Stimulated activated CD4-positive, alpha-beta T cell treated with anti-CD3 and anti-CD28 coated beads, Interleukin-4, amount 100 ng/mL, for 24 hours (primary cell): ENCODE results near the gene PITX1.

Experiments used
- DNase-seq: peaks from one replicate; pipeline ENCODE4 v3.0.0-alpha.2; 2020

PITX1 gene

DNA sequence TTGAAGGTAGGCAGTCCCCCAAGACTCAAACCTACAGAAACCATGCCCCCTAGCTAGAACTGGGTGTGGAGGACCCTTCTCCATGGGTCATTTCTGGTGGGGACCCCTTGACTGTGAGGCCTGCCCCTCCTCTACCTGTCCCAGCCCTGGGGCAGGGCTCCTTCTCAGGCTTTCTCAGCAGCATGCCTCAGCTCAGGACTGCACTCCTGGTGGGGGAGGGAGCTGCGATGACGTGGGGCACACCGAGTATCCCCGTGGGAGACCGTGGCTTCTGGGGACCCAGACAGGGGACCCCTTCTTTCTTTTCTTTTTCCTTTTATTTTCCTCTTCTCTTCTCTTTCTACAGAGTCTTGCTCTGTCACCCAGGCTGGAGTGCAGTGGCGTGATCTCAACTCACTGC lies 27.0 kb upstream of the PITX1 start:
- DNase-seq: no peak

DNA sequence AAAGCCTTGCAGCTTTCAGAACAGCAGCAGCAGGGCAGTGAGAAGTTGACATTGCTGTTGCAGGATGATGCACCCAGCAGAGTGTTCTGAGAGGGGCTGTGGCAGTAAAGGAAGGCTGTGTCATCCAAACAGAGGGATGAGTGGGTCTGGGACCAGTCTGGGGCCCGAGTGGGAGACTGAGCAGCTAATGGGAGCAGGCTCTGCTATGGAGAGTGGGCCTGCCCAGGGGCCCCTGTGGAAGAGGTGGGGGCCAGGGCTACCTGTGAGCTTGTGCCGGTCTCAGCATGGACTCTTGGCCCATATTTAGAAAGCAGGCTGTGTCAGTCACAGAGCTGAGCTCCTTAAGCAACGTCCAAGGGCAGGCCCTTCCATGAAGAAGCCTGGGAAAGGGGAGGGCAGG lies 26.0 kb upstream of the PITX1 start:
- DNase-seq: no peak

DNA sequence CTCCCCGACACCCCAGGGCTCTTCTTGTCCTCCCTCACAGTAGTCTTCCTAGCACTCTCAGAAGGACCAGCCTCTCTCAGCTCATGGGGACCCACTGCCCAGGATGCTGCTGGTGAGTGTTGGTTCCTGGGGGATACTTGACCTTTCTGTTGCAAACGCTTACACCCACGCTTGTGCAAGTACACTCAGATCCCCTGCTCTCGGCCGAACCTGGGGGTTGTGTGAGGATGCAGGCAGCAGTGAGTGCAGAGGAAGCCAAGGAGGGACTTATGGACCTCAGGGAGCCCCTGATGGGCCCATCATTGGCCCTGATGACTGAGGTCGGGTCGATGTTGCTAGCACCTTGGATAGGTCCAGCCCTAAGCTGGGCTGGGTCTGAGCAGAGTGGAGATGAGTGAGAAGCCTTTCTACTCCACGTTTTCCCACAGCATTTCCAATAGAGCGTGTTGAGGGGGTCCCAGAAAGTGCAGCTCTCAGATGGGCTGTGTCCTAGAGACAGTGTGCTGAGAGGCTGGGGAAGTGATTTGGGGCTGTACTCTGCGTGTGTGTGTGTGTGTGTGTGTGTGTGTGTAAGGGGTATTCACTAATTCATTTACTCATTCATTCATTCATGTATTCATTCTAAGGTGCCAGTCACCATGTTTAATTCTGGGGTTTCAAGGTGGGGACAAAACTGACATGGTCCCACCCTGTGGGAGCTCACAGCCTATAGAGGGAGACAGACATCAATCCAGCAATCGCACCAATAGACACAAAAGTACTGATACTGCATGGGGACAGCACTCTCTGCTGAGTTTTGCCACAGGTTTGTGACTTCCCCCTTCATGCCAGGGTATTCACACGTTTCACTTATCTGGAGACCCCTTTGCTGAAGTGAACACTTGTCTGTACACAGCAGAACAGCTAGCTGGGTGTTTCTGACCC lies 25.2 kb upstream of the PITX1 start:
- no peak for DNase-seq

DNA sequence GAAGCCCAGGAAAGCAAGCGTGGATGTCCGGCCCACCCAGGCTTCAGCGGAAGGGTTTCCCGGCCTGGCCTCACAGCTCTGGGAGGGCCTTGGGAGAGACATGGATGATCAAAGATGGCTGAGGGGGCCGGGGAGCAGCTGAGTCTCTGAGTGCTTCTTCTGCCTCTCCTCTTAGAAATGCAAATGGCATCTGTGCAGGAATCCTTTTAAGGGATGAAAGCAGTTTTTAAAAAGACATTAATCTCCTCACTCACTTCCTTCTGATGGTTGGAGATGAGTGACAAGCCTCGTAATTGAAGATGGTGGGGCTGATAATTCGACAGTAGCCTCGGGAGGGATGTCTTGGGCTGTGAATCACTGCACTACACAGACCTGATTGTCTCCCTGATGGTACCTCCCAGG lies 24.3 kb upstream of the PITX1 start:
- no peak for DNase-seq

DNA sequence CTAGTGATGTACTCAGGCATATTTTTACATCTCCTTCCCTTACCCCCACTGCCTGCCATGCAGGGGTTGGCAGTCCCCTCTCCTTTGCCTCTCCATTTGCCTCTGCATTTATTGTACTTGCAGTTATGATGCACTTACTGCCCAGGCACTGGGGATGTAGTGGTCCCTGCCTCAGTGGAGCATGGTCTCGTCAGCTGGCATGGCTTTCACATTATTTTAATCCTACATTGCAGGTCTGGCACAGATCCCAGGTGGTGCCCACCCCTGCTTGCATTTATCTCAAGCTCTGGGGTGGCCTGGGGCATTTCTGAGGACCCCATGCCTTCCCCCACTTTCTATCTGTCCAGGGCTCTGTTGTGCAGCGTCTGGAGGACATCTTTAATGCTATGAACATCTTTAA lies 23.2 kb upstream of the PITX1 start:
- no peak for DNase-seq

DNA sequence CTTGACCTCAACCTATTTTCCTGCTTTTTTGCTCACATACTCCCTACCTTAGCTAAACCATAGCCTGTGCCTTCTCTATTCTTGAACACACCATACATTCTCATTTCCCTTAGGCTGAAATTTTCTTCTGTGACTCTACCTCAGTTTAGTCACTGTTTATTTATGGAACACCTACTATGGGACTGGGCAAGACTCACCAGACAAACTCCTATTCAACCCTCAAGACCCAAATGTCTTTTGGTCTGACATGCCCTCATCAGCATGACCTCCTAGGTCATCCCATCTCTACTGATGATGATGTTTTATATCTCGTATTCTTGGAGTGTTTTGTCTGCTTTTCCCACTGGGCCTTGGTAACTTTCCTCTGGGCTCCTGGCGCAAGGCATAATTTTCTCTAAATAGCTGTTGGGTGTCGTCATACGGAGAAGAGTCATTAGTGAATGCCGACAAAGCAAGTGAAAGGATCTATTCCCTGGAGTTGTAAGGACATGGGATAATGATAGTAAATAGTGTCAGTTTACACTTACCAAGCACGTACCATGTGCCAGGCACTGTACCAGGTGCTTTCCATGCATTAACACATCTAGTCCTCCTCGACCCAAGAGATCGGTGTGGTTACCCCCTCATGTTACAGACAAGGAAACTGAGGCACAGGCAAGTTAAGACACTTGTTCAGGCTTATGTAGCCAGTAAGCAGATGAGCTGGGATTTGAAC lies 22.4 kb upstream of the PITX1 start:
- DNase-seq: no peak

DNA sequence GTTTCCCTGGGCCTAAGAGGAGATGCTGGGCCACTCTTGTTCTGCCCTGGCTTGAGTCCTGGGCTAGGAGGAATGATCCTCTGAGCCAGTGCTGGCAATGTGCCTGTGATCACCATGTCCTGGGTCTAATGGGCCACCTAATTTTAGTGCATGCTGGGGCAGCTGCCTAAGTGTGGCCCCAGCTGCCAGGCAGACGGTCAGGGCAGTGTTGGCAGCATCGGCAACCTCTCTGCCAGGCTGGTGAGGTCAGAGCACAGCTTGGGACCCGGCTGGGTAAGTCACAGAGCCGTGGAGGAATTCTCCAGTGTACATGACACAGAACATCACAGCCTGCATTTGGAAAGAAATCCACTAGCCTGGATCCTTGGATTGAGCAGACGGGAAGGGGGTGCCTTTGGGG lies 21.4 kb upstream of the PITX1 start:
- DNase-seq: no peak

DNA sequence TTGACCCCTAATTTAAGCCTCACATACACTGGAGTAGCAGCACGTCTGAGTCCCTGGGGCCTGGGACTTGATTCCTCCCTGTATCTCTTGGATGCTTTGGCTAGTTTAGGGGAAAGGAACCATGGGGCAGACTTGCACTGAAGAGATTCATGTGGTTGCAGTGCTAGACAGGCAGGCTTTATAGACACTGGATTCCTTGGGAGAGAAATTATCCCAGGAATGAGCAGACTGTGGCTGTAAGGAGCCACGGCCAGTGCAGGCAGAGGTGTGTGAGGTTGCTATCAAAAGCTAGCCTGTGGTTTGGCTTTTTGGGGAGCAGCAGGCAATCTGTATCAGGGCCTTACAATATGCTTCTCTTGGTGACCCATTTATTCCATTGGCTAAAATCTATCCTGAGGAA lies 20.5 kb upstream of the PITX1 start:
- no peak for DNase-seq

DNA sequence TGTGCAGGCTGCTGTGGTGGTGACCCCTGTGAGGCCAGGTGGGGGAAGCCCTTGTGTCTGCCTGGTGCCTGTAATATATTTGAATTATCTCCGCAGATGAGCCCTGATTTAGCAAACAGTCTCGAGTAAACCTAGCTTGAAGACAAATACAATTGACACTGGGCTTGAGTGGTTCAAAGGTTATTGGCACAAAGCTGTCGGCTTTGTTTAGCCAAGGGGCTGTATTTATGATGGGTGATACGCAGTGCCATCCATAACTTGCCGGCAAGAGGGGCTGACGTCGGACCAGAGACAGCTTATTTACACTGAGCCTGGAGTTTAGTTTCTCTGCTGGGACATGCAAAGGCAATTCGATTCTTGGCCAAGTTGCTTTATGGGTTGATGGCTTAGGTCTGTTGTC lies 20.0 kb upstream of the PITX1 start:
- no peak for DNase-seq

DNA sequence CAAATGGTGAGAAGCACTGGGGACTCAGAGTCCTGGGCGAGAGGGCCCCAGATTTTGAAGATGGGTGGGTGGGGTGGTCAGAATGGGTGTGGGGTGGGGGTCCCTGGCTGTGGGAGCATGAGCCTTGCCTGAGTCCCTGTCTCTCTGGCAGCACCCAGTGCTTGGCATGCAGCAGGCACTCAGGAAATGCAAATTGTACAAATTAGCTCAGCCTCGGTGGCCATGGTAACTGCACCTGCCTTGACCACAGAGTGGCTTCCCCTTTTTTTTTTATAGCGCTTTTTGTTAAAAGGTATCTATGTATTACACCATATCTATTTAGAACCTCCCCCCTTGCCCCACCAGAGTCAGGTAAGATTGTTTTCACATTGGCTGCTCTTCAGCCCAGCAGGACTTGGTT lies 19.2 kb upstream of the PITX1 start:
- no peak for DNase-seq

DNA sequence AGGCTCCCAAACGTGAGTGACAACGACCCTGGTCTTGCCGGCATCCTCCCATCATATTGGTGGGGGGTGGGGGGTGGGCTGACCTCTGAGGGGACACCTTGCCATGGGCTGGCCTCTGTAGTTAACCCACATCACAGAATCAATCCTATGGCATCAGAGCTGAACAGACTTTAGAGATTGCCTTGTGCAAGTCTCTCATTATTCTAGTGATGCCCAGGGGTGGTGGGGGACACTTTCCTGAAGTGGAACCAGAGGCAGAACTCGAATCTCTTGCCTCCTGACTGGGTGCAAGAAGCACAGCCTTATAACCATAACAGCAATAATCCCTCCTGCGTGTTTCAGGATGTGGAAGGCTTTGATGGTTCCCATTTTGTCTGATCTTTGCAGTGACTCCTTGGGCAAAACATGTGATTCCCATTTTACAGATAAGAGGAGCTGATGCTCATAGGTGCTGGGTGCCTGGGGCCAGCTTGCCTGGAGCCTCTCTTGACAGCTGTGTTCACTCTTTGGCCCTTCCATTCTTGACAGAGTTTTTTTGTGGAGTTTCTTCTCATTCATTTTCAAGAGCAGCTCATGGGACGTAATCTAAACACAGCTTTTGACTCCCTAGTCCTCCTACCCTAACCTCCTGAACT lies 18.6 kb upstream of the PITX1 start:
- no peak for DNase-seq

DNA sequence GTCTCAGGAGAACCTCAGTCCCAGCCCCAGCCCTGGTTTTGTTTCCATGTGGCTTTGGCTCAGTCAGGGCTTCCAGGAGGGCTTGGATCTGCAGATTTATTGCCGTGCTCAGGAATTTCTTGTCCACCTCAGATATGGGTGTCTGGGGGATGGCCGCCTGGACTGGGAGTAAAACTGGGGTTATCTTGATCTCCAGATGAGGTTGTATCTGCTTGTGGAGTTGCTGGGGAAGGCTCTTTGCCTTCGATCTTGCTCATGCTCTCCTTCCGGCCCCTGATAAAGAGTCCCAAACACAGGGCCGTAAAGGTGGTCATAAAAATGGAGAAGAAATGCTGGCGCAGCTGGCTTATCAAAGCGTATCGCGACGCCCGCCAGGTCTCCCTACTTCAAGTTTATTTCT lies 17.8 kb upstream of the PITX1 start:
- DNase-seq: no peak

DNA sequence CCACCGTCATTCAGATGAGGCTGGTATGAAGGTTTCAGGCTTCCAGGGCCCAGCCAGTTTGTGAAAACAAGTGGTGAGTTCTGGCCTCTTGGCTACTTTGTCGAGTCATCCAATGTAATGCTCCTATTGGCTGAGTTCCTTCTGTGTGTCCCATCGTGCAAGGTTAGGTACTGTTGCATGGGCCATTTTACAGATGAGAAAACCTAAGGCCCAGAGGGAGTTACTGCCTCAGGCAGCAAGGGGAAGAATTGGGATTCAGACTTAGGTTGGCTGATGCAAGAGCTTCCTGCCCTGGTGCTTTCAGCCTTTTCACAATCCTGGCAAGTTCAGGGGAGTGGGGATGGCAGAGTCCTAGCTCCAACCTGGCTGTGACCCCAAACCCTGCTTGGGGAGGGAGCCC lies 17.4 kb upstream of the PITX1 start:
- no peak for DNase-seq

DNA sequence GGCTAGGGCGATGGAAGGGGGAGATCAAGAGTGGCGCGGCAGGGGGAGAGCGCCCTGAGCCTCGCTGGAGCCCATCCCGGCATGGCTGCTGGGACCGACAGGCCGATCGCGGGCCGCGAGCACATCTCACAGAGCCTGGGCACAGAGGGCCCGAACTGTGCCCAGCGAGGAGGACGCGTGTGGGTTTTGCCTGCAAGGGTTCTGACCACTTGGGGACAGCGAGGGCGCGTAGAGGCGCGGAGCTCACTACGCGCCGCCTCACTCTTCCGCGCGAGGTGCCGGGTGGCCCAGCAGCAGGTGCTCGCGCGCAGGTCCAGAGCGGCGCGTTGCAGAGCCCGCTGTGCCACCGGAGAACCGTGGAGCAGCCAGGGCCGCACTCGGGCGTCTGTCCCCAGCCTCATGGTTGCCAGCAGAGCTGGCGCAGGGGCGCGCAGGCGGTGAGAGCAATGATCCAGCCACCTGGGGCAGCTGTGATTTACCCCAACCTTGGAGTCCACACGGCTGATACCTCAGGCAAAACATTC lies 16.3 kb upstream of the PITX1 start:
- DNase-seq: no peak

DNA sequence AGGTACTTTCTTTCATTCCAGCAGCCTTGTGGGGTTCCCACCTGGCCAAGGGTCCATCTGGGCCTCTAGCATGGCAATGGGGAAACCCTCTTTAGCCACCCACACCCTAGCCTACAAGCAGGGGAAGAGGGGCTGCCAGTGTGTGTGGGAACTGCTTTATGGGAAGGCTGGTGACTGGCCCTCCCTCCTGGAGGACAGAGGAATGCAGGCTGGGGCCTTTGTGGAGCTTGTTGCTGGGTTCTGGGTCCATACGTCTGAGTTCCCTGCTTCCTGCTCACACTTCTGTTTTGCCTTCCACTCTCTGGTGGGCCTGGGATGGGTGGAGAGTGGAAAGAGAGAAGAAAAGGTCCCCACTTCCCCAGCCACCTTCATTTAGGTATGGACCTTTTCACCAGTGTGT lies 14.9 kb upstream of the PITX1 start:
- DNase-seq: no peak

DNA sequence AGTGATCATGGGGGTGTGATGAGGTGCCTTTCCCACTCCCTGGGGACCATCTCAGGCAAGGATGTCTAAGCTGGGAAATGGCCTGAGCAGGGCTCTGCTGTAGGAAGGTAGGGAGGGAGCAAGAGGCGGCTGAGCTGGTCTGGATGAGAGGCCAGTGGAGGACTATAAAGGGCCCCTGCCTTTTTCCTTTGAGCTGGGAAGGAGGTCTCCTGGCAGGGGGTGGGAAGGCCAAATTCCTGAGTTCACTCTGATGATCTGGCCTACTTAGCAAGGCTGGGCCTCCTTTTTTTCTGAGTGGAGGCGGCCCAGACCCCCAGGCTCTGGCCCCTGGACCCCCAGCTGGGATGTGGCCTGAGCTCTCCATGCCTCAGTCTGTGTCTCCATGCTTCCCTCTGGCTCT lies 14.3 kb upstream of the PITX1 start:
- no peak for DNase-seq

DNA sequence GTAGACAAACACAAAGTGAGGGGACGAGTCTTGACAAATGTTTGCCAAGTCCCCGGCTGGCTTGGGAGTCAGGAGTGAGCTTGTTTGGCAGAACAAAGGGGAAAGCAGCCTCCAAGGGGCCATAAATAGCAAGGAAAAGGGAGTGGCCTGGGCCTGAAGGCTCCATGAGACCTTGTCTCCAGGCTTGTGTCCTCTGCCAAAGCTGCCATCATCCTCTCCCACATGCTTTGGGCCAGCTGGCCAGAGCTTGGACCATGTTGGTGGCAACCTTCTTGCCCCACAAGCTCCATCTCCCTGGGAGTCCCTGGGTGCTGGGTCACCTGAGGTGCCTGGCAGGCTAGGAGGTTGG lies 13.3 kb upstream of the PITX1 start:
- DNase-seq: no peak

DNA sequence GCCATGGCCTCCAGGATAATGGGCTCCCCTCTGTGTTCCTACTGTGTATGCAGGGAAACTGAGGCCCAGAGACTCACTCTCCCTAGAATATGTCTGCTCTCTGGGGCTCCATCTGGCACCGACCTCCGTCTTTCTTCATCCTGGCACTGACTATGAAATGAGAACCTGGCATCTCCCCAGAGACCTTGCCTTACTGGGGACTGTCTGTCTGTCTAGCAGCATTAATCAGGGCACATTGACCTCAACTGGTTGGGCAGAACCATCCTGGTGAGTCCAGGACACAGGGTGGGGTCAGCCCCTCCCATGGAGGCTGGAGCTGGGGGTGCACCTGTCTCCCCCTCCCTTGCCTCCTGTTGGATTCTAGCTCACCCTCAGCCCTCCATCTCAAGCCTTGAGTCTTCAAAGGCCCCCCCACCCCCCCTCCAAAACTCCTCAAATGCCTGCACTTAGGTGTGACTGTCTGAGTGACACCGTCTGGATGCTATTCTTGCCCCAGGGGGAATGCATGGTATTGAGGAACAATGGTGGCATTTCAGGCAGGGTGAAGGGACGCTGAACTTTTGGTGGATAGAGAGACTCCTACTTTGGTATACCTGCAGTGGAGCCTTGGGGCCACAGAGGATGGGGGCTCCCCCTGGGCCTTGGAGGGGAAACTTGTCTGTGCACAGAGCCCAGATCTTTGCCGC lies 12.8 kb upstream of the PITX1 start:
- DNase-seq: no peak

DNA sequence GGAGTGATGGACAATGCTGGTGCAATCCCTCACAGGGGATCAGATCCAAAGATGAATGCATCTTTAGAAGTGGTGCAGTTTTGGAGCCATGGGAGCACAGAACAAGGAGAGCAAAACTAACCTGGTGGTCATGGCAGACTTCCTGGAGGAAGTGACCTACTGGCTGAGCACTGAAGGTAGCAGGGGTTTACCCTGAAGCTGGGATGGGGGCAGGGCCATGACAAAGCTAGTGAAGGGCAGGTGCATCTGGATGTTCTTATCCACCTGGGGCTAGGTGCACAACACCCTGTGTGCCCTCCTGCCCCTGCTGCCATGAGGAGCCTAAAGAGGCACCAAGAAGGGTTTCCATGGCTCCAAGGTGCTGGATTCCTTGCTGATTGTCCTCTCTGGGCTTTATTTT lies 11.5 kb upstream of the PITX1 start:
- no peak for DNase-seq

DNA sequence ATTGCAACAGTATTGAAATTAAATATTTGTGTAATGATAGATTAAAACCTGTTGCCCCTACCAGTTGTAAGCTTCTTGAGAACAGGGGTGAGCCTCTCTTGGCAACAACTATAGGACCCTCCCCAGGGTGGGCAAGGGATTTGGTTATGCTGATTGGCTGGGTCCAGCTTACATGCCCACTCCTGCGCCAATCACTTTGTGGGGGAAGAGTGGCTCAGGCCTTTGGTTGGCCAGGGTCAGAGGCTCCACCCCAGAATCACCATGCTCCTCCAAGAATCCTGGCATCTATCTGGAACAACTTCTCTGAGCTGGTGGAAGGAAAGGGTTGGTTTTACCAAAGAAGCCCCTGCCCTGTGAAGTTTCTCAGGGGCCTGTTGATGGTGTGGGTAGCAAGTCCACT lies 8.6 kb upstream of the PITX1 start:
- DNase-seq: no peak

DNA sequence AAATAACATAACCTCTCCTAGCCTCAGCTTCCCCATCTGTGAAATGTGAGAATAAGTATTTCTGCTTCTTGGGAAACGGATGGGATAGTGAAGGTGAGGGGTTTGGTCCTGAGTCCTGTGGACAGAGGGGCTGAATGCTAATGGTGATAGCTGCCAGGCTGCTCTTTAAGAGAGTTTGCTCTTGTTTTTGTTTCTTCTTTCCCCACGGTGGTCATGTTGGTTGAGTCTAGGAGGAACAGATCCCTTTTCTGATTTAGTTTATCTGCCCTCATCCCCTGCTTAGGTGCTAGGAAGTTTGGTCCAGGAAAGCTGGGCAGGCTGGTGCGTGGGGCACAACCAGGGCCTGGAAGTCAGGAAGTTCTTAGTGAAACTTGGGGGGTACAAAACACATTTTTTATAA lies 7.7 kb upstream of the PITX1 start:
- DNase-seq: no peak

DNA sequence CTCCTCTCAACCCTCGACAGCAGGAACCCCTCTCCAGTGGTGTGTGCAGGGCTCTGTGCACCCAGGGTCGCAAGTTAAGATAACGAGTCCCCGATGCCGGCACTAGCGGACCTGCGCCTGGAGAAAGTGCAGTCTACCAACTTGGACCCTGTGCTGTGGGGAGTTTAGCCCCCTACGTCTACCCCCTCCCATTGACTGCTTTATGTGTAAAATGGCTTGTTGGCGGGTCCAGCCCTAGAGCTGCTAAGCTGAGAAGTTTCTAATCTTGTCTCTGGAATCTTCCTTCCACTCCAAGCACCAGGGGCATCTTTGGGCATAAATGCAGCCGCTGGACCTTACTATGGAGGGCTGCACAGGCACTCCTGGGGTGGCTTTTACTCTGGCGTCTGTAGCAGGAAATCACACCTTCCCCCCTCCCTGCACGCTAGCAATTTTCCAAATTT lies 7.1 kb upstream of the PITX1 start:
- no peak for DNase-seq
